ENCODE results near the gene RNF114.
"Not testable (repeated sequence)": the region's sequence is repeated elsewhere in the genome, so short reads cannot be mapped to it uniquely, and the experiment has no call there.

Gene RNF114

GRCh38 chr20:49984426-49985153 is 48.4 kb downstream of the RNF114 start:
- no peak for DNase-seq (ENCODE audit: low read depth in 2 of 2, low spot score in 1 of 2)

- DNase-seq (ENCODE audit: low read depth in 2 of 2, low spot score in 1 of 2) = no peak
Measured at GRCh38 chr20:49985157-49985556, 49.0 kb downstream of the RNF114 start.

- DNase-seq (ENCODE audit: low read depth in 2 of 2, low spot score in 1 of 2) = no peak
Measured at GRCh38 chr20:49985617-49986016, 49.4 kb downstream of the RNF114 start.

- no peak for DNase-seq (ENCODE audit: low read depth in 2 of 2, low spot score in 1 of 2)
Measured at GRCh38 chr20:49986049-49986448, 49.9 kb downstream of the RNF114 start.

- DNase-seq (ENCODE audit: low read depth in 2 of 2, low spot score in 1 of 2) = no peak
Measured at GRCh38 chr20:49987015-49987867, 51.0 kb downstream of the RNF114 start.

- DNase-seq (ENCODE audit: low read depth in 2 of 2, low spot score in 1 of 2) = no peak
Measured at GRCh38 chr20:49987868-49988690, 51.9 kb downstream of the RNF114 start.

GRCh38 chr20:49989234-49990065 is 53.3 kb downstream of the RNF114 start:
- no peak for DNase-seq (ENCODE audit: low read depth in 2 of 2, low spot score in 1 of 2)

- DNase-seq (ENCODE audit: low read depth in 2 of 2, low spot score in 1 of 2) = no peak
Measured at GRCh38 chr20:49990271-49990720, 54.1 kb downstream of the RNF114 start.

- DNase-seq (ENCODE audit: low read depth in 2 of 2, low spot score in 1 of 2) = no peak
Measured at GRCh38 chr20:49993301-49993751, 57.1 kb downstream of the RNF114 start.

GRCh38 chr20:49995586-49995985 is 59.4 kb downstream of the RNF114 start:
- no peak for DNase-seq (ENCODE audit: low read depth in 2 of 2, low spot score in 1 of 2)

GRCh38 chr20:49998478-49999188 is 62.4 kb downstream of the RNF114 start:
- not testable (repeated sequence) for DNase-seq (ENCODE audit: low read depth in 2 of 2, low spot score in 1 of 2)

GRCh38 chr20:49999329-49999728 is 63.1 kb downstream of the RNF114 start:
- no peak for DNase-seq (ENCODE audit: low read depth in 2 of 2, low spot score in 1 of 2)

GRCh38 chr20:50000548-50001222 is 64.5 kb downstream of the RNF114 start:
- not testable (repeated sequence) for DNase-seq (ENCODE audit: low read depth in 2 of 2, low spot score in 1 of 2)

- DNase-seq (ENCODE audit: low read depth in 2 of 2, low spot score in 1 of 2) = no peak
Measured at GRCh38 chr20:50001784-50002311, 65.7 kb downstream of the RNF114 start.

GRCh38 chr20:50003253-50003656 is 67.1 kb downstream of the RNF114 start:
- DNase-seq (ENCODE audit: low read depth in 2 of 2, low spot score in 1 of 2) = no peak

Measured in stimulated activated CD8-positive, alpha-beta memory T cell treated with anti-CD3 and anti-CD28 coated beads, Interleukin-4, amount 100 ng/mL, for 1 hour (primary cell).